ENCODE data around the gene ADIPOR2.

GRCh38 chr12:1807087-1807860 lies 116.4 kb downstream of the ADIPOR2 start:
- no peak for TF ChIP-seq CTCF (IDR thresholded peaks at IDR 0.05; ENCODE audit: low read depth, low read length, missing input control)
- TF ChIP-seq RAD21 (IDR thresholded peaks at IDR 0.05), result no peak
- TF ChIP-seq REST (IDR thresholded peaks at IDR 0.05), result no peak
- TF ChIP-seq MAX (IDR thresholded peaks at IDR 0.05), result no peak
- no peak for TF ChIP-seq YY1 (IDR thresholded peaks at IDR 0.05)
- no peak for TF ChIP-seq ATF3 (IDR thresholded peaks at IDR 0.05)
- no peak for TF ChIP-seq FOXA2 (IDR thresholded peaks at IDR 0.05)
- TF ChIP-seq GABPA (IDR thresholded peaks at IDR 0.05 in 1 of 2, conservative IDR thresholded peaks at IDR 0.05 in 1 of 2), result no peak
- TF ChIP-seq HNF4A (conservative IDR thresholded peaks at IDR 0.05), result no peak
